Measurements from ENCODE around the gene UBE4A.

Gene UBE4A

GRCh38 chr11:118443590-118444218, 84.3 kb downstream of the UBE4A start:
- TF ChIP-seq POLR2A (IDR thresholded peaks at IDR 0.05; ENCODE audit: low read depth, low read length) (no peak), TAF1 (IDR thresholded peaks at IDR 0.05; ENCODE audit: borderline replicate concordance, low read depth, low read length) (no peak), POLR2AphosphoS5 (IDR thresholded peaks at IDR 0.05; ENCODE audit: low read depth, low read length) (no peak)
- DNase-seq (ENCODE audit: insufficient read length), result no peak
- peak; percentile 91 for FAIRE-seq

GRCh38 chr11:118447423-118447822, 88.0 kb downstream of the UBE4A start:
- FAIRE-seq (no peak), DNase-seq (ENCODE audit: insufficient read length) (no peak)
- no peak for TF ChIP-seq TAF1 (IDR thresholded peaks at IDR 0.05; ENCODE audit: borderline replicate concordance, low read depth, low read length)
- no peak for TF ChIP-seq POLR2AphosphoS5 (IDR thresholded peaks at IDR 0.05; ENCODE audit: low read depth, low read length)
- TF ChIP-seq POLR2A (IDR thresholded peaks at IDR 0.05; ENCODE audit: low read depth, low read length), result no peak

GRCh38 chr11:118448294-118448693, 88.9 kb downstream of the UBE4A start:
- peak; percentile 32 for DNase-seq (ENCODE audit: insufficient read length)
- peak; percentile 90 for FAIRE-seq
- TF ChIP-seq POLR2A (IDR thresholded peaks at IDR 0.05; ENCODE audit: low read depth, low read length) (no peak), POLR2AphosphoS5 (IDR thresholded peaks at IDR 0.05; ENCODE audit: low read depth, low read length) (no peak), TAF1 (IDR thresholded peaks at IDR 0.05; ENCODE audit: borderline replicate concordance, low read depth, low read length) (no peak)
